GM13976 (cell line): ENCODE data around the gene TMEM163.

Experiments used
- DNase-seq: peaks from one replicate; pipeline ENCODE4 v3.0.0; 2012; ENCODE audit warnings: low spot score
- CTCF ChIP-seq: IDR thresholded peaks from 2 replicates; pipeline ENCODE4 v1.5.1; 2012; ENCODE audit warnings: borderline replicate concordance, mild to moderate bottlenecking; ENCODE audit not compliant: insufficient read depth; ENCODE audit errors: extremely low read depth, missing control alignments, control extremely low read depth
- in situ Hi-C: fragments of 300-500 bp; cut with MboI; formaldehyde crosslinking; loops from one replicate; pipeline ENCODE4 v1.12.0; 2022; ENCODE audit warnings: low sequenced_read_pairs, mixed read lengths, inconsistent platforms; ENCODE audit not compliant: unreplicated experiment

The TMEM163 gene

GRCh38 chr2:134549104-134549503 is 169.7 kb downstream of the TMEM163 start:
- no peak for DNase-seq
- in situ Hi-C loops: no loop called here
- TF ChIP-seq CTCF: no peak

GRCh38 chr2:134540990-134541389 is 177.8 kb downstream of the TMEM163 start:
- in situ Hi-C loops: no loop called here
- TF ChIP-seq CTCF: no peak
- no peak for DNase-seq

- no peak for DNase-seq
- TF ChIP-seq CTCF: no peak
- in situ Hi-C loops: no loop called here
Observed at GRCh38 chr2:134539981-134540380, 178.8 kb downstream of the TMEM163 start.

DNA sequence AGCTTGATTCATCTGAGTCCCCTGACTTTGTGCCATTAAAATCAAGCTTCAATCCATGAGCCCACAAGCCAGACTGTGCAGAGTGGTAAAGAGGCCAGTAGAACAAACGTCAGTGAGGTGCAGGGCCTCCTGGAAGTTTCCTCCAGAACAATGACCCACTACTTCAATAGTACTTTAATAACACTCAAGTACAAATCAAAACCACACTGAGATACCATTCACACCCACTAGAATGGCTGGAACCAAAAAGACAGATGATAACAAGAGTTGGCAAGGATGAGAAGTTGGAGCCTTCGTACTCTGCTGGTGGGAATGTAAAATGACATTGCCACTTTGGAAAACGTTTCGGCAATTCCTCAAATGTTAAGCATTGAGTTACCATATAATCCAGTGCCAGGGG is 181.1 kb downstream of the TMEM163 start:
- in situ Hi-C loops: no loop called here
- TF ChIP-seq CTCF: no peak
- DNase-seq: no peak

DNA sequence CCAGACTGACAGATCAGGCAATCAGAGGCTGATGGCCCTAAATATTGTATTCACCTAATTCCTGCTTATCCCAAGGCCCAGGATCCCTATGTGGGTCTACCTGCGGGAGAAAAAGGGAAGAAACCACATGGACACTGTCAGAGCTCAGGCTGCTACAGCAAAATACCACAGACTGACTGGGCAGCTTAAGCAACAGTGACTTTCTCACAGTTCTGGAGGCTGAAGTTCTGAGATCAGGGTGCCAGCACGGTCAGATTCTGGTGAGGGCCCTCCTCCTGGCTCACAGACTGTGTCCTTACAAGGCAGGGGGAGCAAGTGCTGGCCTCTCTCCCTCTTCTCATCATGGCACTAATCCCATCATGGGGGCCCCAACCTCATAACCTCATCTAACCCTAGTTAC is 181.7 kb downstream of the TMEM163 start:
- no peak for DNase-seq
- TF ChIP-seq CTCF: no peak
- in situ Hi-C loops: no loop called here

DNA sequence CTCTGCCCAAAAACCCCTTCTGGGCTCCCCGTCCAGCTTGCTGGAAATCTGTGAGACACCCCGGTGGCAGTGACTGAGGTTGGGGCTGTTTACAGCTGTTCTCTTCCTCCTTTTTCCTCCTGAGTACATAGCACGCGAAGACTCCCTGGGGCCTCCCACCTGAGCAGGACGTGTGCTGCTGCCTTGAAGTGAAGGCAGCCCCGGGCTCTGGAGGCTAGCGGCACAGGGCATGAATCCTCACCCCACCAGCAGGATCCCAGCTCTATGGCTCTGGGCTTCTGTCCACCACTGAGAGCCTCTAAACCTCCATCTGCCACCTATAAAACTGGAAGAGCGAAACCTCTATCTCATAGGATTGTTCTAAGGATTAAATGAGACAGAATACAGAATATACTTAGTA is 182.5 kb downstream of the TMEM163 start:
- no peak for DNase-seq
- no peak for TF ChIP-seq CTCF
- in situ Hi-C loops: no loop called here

GRCh38 chr2:134532537-134532936 is 186.3 kb downstream of the TMEM163 start:
- DNase-seq: no peak
- in situ Hi-C loops: no loop called here
- no peak for TF ChIP-seq CTCF
